ENCODE data around the gene SCAP. TPM values are rescaled to one million over a fixed set of nuclear protein-coding genes. Genes with fewer than 3 reads are reported as not detected.

The SCAP gene
- total and polyA plus RNA-seq, 2 donors (not counting 1 experiment from before 2014, with no cell fraction given): 55.8 to 113 TPM

GRCh38 chr3:47384425-47384824 lies 91.3 kb downstream of the SCAP start:
- Histone ChIP-seq H3K36me3 (replicated peaks in 1 of 2; ENCODE audit: control extremely low read depth in 1 of 2, control insufficient read depth in 1 of 2, extremely low read depth in 1 of 2, insufficient read depth in 2 of 2, low read length in 1 of 2) (peaks cover 0 to 11% of the 10 kb centered on the region in 2 experiments), H3K4me2 (replicated peaks; ENCODE audit: low read depth, low read length, poor library complexity, severe bottlenecking) (no peak overlapping the region), H3K4me3 (ENCODE audit: control extremely low read depth in 1 of 5, extremely low read depth in 1 of 5, insufficient read depth in 1 of 5, low read depth in 2 of 5, low read length in 4 of 5) (no peak overlapping the region), H3K9ac (ENCODE audit: low read length) (no peak overlapping the region), H3K27me3 (replicated peaks in 1 of 4; ENCODE audit: control extremely low read depth in 1 of 4, control insufficient read depth in 3 of 4, insufficient read depth in 4 of 4, low read length in 3 of 4) (no peaks in the 10 kb centered on the region), H3K79me2 (ENCODE audit: control insufficient read depth, insufficient read depth, low read length) (peaks cover 95% of the 10 kb centered on the region), H3K9me3 (ENCODE audit: control extremely low read depth in 1 of 3, control insufficient read depth in 2 of 3, insufficient read depth in 1 of 3, low read length in 2 of 3) (no peaks in the 10 kb centered on the region), H4K20me1 (ENCODE audit: control insufficient read depth, insufficient read depth, low read length, poor library complexity, severe bottlenecking) (peaks cover 69% of the 10 kb centered on the region), H3K4me1 (ENCODE audit: control insufficient read depth in 2 of 2, insufficient read depth in 2 of 2, low read length in 2 of 2) (peaks cover 15 to 21% of the 10 kb centered on the region in 2 donors), H3K27ac (ENCODE audit: low read length in 2 of 2) (no peak overlapping the region), H2AFZ (ENCODE audit: insufficient read depth, low read depth, low read length, poor library complexity, severe bottlenecking) (no peak overlapping the region)
- ChIA-PET POLR2A (no interaction called here), CTCF (no interaction called here)
- no peak overlapping the region for H3K4me3 Mint-ChIP-seq
- ATAC-seq (ENCODE audit: low read depth) (no peak), DNase-seq (no peak)
- H3K27me3 Mint-ChIP-seq: no peaks in the 10 kb centered on the region
- no peak overlapping the region for H3K27ac Mint-ChIP-seq
- intact Hi-C loops (cut with micrococcal nuclease): loop anchor here (5.0 kb wide), 2 partner anchors 418 to 537 kb away; partner anchors contain the start of gene DHX30
- peaks cover 46% of the 10 kb centered on the region for H3K4me1 Mint-ChIP-seq
- 100% methylated on average over 1 of the region's 4 CpGs for WGBS (ENCODE audit: insufficient coverage)
- no peak for TF ChIP-seq CTCF (IDR thresholded peaks at IDR 0.05)
- TF ChIP-seq EZH2 (IDR thresholded peaks at IDR 0.05; ENCODE audit: borderline replicate concordance, insufficient read depth, low read depth, low read length, poor library complexity, severe bottlenecking): no peak
- no peaks in the 10 kb centered on the region for H3K9me3 Mint-ChIP-seq (ENCODE audit: insufficient read depth)

GRCh38 chr3:47381317-47382157 lies 94.2 kb downstream of the SCAP start:
- H3K79me2 ChIP-seq (ENCODE audit: control insufficient read depth, insufficient read depth, low read length): peaks cover 73% of the 10 kb centered on the region
- H3K4me3 ChIP-seq (ENCODE audit: control extremely low read depth in 1 of 5, extremely low read depth in 1 of 5, insufficient read depth in 1 of 5, low read depth in 2 of 5, low read length in 4 of 5): peak overlapping the region; percentile 54 to 96 (median 91)
- no peaks in the 10 kb centered on the region for H3K9me3 ChIP-seq (ENCODE audit: control extremely low read depth in 1 of 3, control insufficient read depth in 2 of 3, insufficient read depth in 1 of 3, low read length in 2 of 3)
- peaks cover 21 to 31% of the 10 kb centered on the region in 2 donors for H3K4me1 ChIP-seq (ENCODE audit: control insufficient read depth in 2 of 2, insufficient read depth in 2 of 2, low read length in 2 of 2)
- TF ChIP-seq CTCF (IDR thresholded peaks at IDR 0.05): no peak
- no peak for TF ChIP-seq EZH2 (IDR thresholded peaks at IDR 0.05; ENCODE audit: borderline replicate concordance, insufficient read depth, low read depth, low read length, poor library complexity, severe bottlenecking)
- H4K20me1 ChIP-seq (ENCODE audit: control insufficient read depth, insufficient read depth, low read length, poor library complexity, severe bottlenecking): peaks cover 48% of the 10 kb centered on the region
- H3K27ac Mint-ChIP-seq: peak overlapping the region; percentile 99
- peak overlapping the region; percentile 93 to 95 for H3K27ac ChIP-seq (ENCODE audit: low read length in 2 of 2)
- peaks cover 55% of the 10 kb centered on the region for H3K4me1 Mint-ChIP-seq
- intact Hi-C loops (cut with micrococcal nuclease): loop anchor here (1.0 to 5.0 kb wide), 6 partner anchors 35 to 534 kb away; partner anchors contain the start of genes DHX30 and SCAP
- CTCF ChIA-PET: interaction anchor here (1.2 to 1.9 kb wide), 3 partner anchors 39 to 218 kb away, joined by 3 to 7 read pairs (median 4); partner anchors contain the start of gene SETD2
- ATAC-seq (ENCODE audit: low read depth) (peak; percentile 64), DNase-seq (peak; percentile 87)
- H3K36me3 ChIP-seq (replicated peaks in 1 of 2; ENCODE audit: control extremely low read depth in 1 of 2, control insufficient read depth in 1 of 2, extremely low read depth in 1 of 2, insufficient read depth in 2 of 2, low read length in 1 of 2): no peaks in the 10 kb centered on the region
- H3K9me3 Mint-ChIP-seq (ENCODE audit: insufficient read depth): no peaks in the 10 kb centered on the region
- H3K27me3 ChIP-seq (replicated peaks in 1 of 4; ENCODE audit: control extremely low read depth in 1 of 4, control insufficient read depth in 3 of 4, insufficient read depth in 4 of 4, low read length in 3 of 4): no peaks in the 10 kb centered on the region
- WGBS (ENCODE audit: insufficient coverage): 7% methylated on average over 37 of the region's 44 CpGs
- no peaks in the 10 kb centered on the region for H3K27me3 Mint-ChIP-seq
- peak overlapping the region; percentile 100 for H3K4me3 Mint-ChIP-seq
- peak overlapping the region; percentile 82 for H3K4me2 ChIP-seq (replicated peaks; ENCODE audit: low read depth, low read length, poor library complexity, severe bottlenecking)
- H2AFZ ChIP-seq (ENCODE audit: insufficient read depth, low read depth, low read length, poor library complexity, severe bottlenecking): peak overlapping the region; percentile 85
- H3K9ac ChIP-seq (ENCODE audit: low read length): peak overlapping the region; percentile 81
- POLR2A ChIA-PET: interaction anchor here (0.6 to 0.7 kb wide), 2 partner anchors 394 to 405 kb away, joined by 5 to 10 read pairs; no protein-coding TSS in a partner anchor

Data from B cell (primary cell).